Measurements from ENCODE around the gene TREH. TPM values are rescaled to one million over a fixed set of nuclear protein-coding genes. Genes with fewer than 3 reads are reported as not detected.

TREH gene
- total RNA-seq, 1 donor from 2014 or later = not detected

DNA sequence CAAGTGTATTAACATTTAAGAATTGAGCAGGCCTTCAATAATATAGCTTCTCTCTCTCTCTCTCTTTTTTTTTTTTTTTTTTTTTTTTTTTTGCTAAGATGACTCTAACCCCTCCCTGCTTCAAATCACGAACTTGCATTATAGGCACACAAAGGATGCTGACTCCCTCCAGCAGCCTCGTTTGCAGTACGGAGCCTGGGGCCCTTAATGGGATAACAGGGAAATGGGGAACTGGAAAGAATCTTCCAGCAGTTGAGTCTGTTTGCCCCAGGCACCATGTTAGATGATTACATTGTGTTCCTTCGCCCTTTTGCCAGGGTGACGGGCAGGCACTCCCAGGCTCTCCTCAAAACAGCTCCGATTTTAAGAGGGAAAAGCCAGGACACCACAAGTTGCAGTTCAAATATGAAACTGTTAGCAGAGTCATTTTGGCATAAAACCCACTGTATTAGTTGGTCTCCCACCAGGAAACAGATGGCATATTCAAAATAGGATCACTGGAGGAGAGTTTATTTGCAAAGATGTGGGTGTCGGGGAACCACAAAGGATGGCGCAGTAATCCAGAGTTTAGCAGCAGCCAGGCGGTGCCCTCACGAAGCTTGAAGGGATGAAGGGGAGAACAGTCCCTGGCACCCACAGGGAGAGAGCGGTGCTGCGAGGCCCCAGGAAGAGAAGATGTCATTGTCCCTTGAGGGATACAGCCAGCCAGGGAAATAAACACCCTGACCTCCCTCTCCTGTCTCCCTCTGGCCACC is 26.5 kb upstream of the TREH start:
- DNase-seq (ENCODE audit: low spot score in 2 of 2, unreplicated experiment in 2 of 2) = no peak
- Mint-ChIP-seq H3K4me1 (peaks cover 11% of the 10 kb centered on the region), H3K4me3 (no peak overlapping the region), H3K36me3 (no peaks in the 10 kb centered on the region), H3K27me3 (ENCODE audit: low read depth) (no peaks in the 10 kb centered on the region), H3K27ac (no peak overlapping the region), H3K9me3 (no peaks in the 10 kb centered on the region)
- no peak for TF ChIP-seq CTCF (IDR thresholded peaks at IDR 0.05; ENCODE audit: unreplicated experiment)

DNA sequence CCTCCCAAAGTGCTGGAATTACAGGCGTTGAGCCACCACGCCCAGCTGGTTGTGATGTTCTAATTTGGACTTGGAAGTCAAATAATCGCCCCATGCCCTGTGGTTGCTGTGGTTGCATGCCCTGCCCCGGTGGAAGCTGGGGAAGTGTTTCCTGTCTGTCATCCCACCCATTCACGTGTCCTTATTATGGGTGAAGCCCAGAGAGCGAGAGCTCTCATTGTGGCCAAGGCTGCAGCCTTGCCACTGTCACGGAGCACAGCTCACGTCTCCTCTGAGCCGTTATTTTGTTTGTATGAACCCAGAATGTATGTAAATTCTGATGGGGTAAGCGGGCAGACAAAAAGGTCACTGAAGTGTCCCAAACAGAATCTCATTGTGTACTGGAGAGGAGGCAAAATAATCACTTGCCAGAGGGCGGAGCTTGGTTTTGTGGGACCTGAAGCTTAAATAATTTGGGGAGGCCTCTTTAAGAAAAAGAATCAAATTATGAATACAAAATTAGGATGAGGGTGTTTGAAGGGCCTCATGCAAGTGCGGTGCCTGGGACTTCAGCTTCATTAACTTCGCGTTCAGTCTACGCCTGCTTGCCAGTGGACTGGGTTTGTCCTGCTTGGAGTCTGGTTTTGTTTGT is 25.8 kb upstream of the TREH start:
- DNase-seq (ENCODE audit: low spot score in 2 of 2, unreplicated experiment in 2 of 2) = no peak
- TF ChIP-seq CTCF (IDR thresholded peaks at IDR 0.05; ENCODE audit: unreplicated experiment) = no peak
- H3K27ac Mint-ChIP-seq = no peak overlapping the region

GRCh38 chr11:118703563-118704106 is 24.2 kb upstream of the TREH start:
- H3K9me3 Mint-ChIP-seq = no peaks in the 10 kb centered on the region
- H3K36me3 Mint-ChIP-seq = peaks cover 2% of the 10 kb centered on the region
- no peaks in the 10 kb centered on the region for H3K27me3 Mint-ChIP-seq (ENCODE audit: low read depth)
- no peak overlapping the region for H3K27ac Mint-ChIP-seq
- no peak for DNase-seq (ENCODE audit: low spot score in 2 of 2, unreplicated experiment in 2 of 2)
- TF ChIP-seq CTCF (IDR thresholded peaks at IDR 0.05; ENCODE audit: unreplicated experiment) = no peak
- H3K4me3 Mint-ChIP-seq = no peak overlapping the region
- peaks cover 11% of the 10 kb centered on the region for H3K4me1 Mint-ChIP-seq

More for the DNA sequence above, 25.8 kb upstream of the TREH start:
- Mint-ChIP-seq H3K36me3 (peaks cover 2% of the 10 kb centered on the region), H3K4me3 (no peak overlapping the region), H3K9me3 (no peaks in the 10 kb centered on the region), H3K4me1 (peaks cover 11% of the 10 kb centered on the region), H3K27me3 (ENCODE audit: low read depth) (no peaks in the 10 kb centered on the region)

- no peak overlapping the region for H3K4me3 Mint-ChIP-seq
- DNase-seq (ENCODE audit: low spot score in 2 of 2, unreplicated experiment in 2 of 2) = no peak
- peaks cover 4% of the 10 kb centered on the region for H3K4me1 Mint-ChIP-seq
- H3K36me3 Mint-ChIP-seq = peaks cover 2% of the 10 kb centered on the region
- no peaks in the 10 kb centered on the region for H3K27me3 Mint-ChIP-seq (ENCODE audit: low read depth)
- TF ChIP-seq CTCF (IDR thresholded peaks at IDR 0.05; ENCODE audit: unreplicated experiment) = no peak
- H3K27ac Mint-ChIP-seq = no peak overlapping the region
- H3K9me3 Mint-ChIP-seq = no peaks in the 10 kb centered on the region
Measured at GRCh38 chr11:118699506-118700220, 20.2 kb upstream of the TREH start.

DNA sequence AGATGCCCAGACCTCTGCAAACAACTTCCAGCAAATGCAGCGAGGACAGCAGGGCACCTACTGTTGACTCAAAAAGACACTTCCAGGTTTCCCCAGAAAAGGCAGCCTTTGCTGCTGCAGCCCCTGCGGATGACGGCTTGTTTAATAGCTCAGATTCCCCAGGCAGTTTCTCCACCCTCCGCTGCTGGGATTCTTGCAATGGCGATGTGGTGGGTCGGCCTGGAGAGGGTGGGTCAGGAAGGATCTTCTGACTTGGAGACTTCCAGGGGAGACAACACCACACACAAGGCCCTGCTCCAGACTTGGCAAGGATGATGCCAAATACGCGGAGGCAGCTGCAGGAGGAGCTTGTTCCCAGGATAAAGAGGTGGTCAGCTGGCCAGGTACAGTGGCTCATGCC is 17.9 kb upstream of the TREH start:
- Mint-ChIP-seq H3K27me3 (ENCODE audit: low read depth) (no peaks in the 10 kb centered on the region), H3K9me3 (no peaks in the 10 kb centered on the region), H3K27ac (no peak overlapping the region), H3K36me3 (peaks cover 2% of the 10 kb centered on the region), H3K4me1 (peaks cover 17% of the 10 kb centered on the region), H3K4me3 (no peak overlapping the region)
- TF ChIP-seq CTCF (IDR thresholded peaks at IDR 0.05; ENCODE audit: unreplicated experiment) = no peak
- no peak for DNase-seq (ENCODE audit: low spot score in 2 of 2, unreplicated experiment in 2 of 2)

Measured in mesothelial cell of epicardium (in vitro differentiated cells).